ENCODE results near the gene ZNRF2. TPM values are rescaled to one million over a fixed set of nuclear protein-coding genes. Genes with fewer than 3 reads are reported as not detected.
"Not testable (repeated sequence)": the region's sequence is repeated elsewhere in the genome, so short reads cannot be mapped to it uniquely, and the experiment has no call there.

The ZNRF2 gene
- polyA plus RNA-seq, 1 experiment = 0.74 TPM

DNA sequence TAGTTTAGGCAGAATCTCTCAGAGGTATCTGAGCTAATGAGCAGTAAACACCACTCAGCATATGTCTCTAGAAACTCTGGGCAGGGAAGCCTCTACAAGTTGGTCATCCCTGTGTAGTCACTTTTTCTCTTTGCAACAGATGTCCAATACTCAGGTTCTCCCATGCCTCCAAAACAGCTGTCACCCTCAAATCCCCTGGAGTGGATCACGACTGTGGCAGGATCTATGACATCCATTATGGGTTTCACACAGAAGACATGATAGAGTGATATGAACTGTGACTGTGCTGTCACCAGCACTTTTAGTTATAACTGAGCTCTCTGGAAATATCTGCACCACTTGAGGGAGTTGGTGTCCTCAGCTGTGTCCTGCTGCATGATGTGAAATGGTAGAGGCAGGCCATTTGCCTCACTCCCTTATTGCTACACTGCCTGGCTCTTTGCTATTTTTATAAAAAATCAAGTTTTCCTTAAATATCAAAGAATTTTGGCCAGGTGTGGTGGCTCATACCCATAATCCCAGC lies 24.1 kb upstream of the ZNRF2 start:
- TF ChIP-seq, protein P1, sequence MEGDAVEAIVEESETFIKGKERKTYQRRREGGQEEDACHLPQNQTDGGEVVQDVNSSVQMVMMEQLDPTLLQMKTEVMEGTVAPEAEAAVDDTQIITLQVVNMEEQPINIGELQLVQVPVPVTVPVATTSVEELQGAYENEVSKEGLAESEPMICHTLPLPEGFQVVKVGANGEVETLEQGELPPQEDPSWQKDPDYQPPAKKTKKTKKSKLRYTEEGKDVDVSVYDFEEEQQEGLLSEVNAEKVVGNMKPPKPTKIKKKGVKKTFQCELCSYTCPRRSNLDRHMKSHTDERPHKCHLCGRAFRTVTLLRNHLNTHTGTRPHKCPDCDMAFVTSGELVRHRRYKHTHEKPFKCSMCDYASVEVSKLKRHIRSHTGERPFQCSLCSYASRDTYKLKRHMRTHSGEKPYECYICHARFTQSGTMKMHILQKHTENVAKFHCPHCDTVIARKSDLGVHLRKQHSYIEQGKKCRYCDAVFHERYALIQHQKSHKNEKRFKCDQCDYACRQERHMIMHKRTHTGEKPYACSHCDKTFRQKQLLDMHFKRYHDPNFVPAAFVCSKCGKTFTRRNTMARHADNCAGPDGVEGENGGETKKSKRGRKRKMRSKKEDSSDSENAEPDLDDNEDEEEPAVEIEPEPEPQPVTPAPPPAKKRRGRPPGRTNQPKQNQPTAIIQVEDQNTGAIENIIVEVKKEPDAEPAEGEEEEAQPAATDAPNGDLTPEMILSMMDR (IDR thresholded peaks at IDR 0.05; ENCODE audit: low read depth, low read length) = no peak
- ChIA-PET POLR2A (no interaction called here), CTCF (no interaction called here)
- Histone ChIP-seq H3K9me3 (ENCODE audit: control insufficient read depth, insufficient read depth, low read length) (no peaks in the 10 kb centered on the region), H3K27me3 (ENCODE audit: control insufficient read depth, insufficient read depth, low read length) (no peaks in the 10 kb centered on the region), H3K4me3 (ENCODE audit: low read depth, low read length) (no peak overlapping the region), H3K27ac (ENCODE audit: low read depth, low read length) (no peak overlapping the region)
- no peak for DNase-seq (ENCODE audit: low read depth, low spot score)

DNA sequence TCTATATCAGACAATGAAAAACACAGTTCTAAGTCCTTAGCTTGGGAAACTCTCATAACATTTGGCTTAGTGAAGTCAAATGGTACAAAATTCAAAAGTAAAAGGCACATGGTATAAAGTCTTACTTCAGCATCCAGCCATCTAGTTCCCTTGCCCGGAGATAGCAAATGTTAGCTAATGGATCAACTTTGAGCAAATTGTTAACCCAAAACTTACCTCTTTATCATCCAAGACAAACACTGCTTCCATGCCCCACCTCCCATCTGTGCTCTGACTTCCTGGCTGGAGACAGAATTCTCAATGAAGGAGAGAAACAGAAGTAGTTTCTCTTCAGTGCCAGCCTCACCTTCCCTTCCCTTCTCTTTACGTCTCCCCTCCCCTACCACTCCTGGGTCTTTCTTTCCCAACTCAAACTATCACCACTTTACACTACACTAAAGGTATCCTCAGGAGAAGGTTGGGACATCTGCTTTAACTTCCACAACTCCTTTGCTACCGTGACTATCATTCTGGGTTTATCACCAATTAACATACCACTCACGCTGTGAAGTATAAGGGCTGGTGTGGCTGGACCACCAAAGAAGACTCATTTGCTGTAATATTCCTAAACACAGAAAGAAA lies 21.2 kb upstream of the ZNRF2 start:
- ChIA-PET POLR2A (no interaction called here), CTCF (no interaction called here)
- TF ChIP-seq, protein P1 (IDR thresholded peaks at IDR 0.05; ENCODE audit: low read depth, low read length) = no peak
- H3K27me3 ChIP-seq (ENCODE audit: control insufficient read depth, insufficient read depth, low read length) = no peaks in the 10 kb centered on the region
- H3K27ac ChIP-seq (ENCODE audit: low read depth, low read length) = no peak overlapping the region
- H3K4me3 ChIP-seq (ENCODE audit: low read depth, low read length) = no peak overlapping the region
- no peaks in the 10 kb centered on the region for H3K9me3 ChIP-seq (ENCODE audit: control insufficient read depth, insufficient read depth, low read length)
- DNase-seq (ENCODE audit: low read depth, low spot score) = no peak

DNA sequence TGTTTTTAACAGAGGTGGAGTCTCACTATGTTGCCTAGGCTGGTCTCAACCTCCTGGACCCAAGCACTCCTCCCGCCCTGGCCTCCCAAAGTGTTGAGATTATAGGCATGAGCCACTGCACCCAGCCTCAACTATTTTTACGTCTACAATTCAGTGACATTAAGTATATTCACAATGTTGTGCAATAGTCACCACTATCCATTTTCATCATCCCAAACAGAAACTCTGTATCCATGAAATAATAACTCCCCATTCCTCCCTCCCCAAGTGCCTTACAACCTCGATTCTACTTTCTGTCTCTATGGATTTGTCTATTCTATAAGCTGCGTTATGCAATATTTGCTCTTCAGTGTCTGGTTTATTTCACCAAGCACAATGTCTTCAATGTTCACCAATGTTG lies 20.3 kb upstream of the ZNRF2 start:
- Histone ChIP-seq H3K4me3 (ENCODE audit: low read depth, low read length) (no peak overlapping the region), H3K27me3 (ENCODE audit: control insufficient read depth, insufficient read depth, low read length) (no peaks in the 10 kb centered on the region), H3K9me3 (ENCODE audit: control insufficient read depth, insufficient read depth, low read length) (no peaks in the 10 kb centered on the region), H3K27ac (ENCODE audit: low read depth, low read length) (no peak overlapping the region)
- TF ChIP-seq, protein P1 (IDR thresholded peaks at IDR 0.05; ENCODE audit: low read depth, low read length) = no peak
- POLR2A ChIA-PET = no interaction called here
- CTCF ChIA-PET = no interaction called here
- DNase-seq (ENCODE audit: low read depth, low spot score) = no peak

DNA sequence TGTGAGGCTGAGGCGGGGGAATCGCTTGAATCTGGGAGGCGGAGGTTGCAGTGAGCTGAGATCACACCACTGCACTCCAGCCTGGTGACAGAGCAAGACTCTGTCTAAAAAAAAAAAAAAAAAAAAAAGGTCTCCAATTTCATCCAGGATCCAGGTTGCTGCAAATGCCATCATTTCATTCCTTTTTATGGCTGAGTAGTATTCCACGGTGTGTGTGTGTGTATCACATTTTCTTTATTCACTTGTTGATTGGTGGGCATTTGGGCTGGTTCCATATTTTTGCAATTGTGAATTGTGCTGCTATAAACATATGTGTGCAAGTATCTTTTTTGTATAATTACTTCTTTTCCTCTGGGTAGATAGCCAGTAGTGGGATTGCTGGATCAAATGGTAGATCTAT lies 19.2 kb upstream of the ZNRF2 start:
- H3K4me3 ChIP-seq (ENCODE audit: low read depth, low read length); H3K9me3 ChIP-seq (ENCODE audit: control insufficient read depth, insufficient read depth, low read length); H3K27me3 ChIP-seq (ENCODE audit: control insufficient read depth, insufficient read depth, low read length); DNase-seq (ENCODE audit: low read depth, low spot score); POLR2A ChIA-PET; H3K27ac ChIP-seq (ENCODE audit: low read depth, low read length); CTCF ChIA-PET: not testable (repeated sequence)

DNA sequence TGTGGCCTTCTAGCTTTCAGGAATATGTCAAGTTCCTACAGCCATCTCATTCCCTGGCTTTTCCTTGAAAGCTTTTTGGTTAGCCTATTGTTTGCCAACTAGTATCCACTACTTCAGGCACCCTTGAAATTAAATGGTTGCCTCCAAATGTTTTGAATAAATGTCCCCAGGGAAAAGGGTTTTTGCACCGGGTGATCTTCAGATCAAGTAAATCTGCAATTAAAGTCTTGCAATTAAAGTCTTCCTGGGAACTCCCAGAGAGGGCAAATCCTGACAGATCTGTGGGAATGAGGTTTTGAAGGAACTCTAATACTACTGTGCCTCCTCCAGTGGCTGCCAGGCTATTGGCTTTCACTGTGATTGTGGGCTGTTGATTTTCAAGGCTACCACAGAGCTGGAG lies 17.7 kb upstream of the ZNRF2 start:
- ChIA-PET POLR2A (no interaction called here), CTCF (interaction anchor here (0.8 to 1.2 kb wide), 2 partner anchors 9 to 88 kb away, joined by 3 read pairs; no protein-coding TSS in a partner anchor)
- H3K9me3 ChIP-seq (ENCODE audit: control insufficient read depth, insufficient read depth, low read length) = no peaks in the 10 kb centered on the region
- H3K4me3 ChIP-seq (ENCODE audit: low read depth, low read length) = no peak overlapping the region
- no peak for DNase-seq (ENCODE audit: low read depth, low spot score)
- peaks cover 6% of the 10 kb centered on the region for H3K27me3 ChIP-seq (ENCODE audit: control insufficient read depth, insufficient read depth, low read length)
- TF ChIP-seq, protein P1 (IDR thresholded peaks at IDR 0.05; ENCODE audit: low read depth, low read length) = no peak
- H3K27ac ChIP-seq (ENCODE audit: low read depth, low read length) = no peak overlapping the region

All from AG04450 (cell line).